Panc1 (cell line): ENCODE results near the gene NFATC2IP.

ENCODE experiments used
- CTCF ChIP-seq: fragments of 450-650 bp; IDR thresholded peaks from 2 replicates; pipeline ENCODE4 v1.5.1; 2017; ENCODE audit warnings: mild to moderate bottlenecking
- POLR2AphosphoS5 ChIP-seq: IDR thresholded peaks from 2 replicates; pipeline ENCODE4 v1.6.1; 2012; ENCODE audit warnings: mild to moderate bottlenecking, low read depth, low read length, moderate library complexity
- REST ChIP-seq, 2 experiments: IDR thresholded peaks; 2 replicates each; pipeline ENCODE4 v1.6.1; 2011 to 2012; ENCODE audit warnings: low read depth in 2 of 2, control low read depth in 1 of 2, low read length in 1 of 2, mild to moderate bottlenecking in 1 of 2, moderate library complexity in 1 of 2; ENCODE audit not compliant: insufficient read depth in 1 of 2
- SIN3A ChIP-seq: IDR thresholded peaks from 2 replicates; pipeline ENCODE4 v1.6.1; 2012; ENCODE audit warnings: low read depth, mild to moderate bottlenecking, low read length, moderate library complexity, borderline replicate concordance; ENCODE audit not compliant: insufficient read depth
- TCF7L2 ChIP-seq: IDR thresholded peaks from 2 replicates; pipeline ENCODE4 v1.6.1; 2011; ENCODE audit warnings: mild to moderate bottlenecking, low read depth, low read length, inconsistent platforms

GRCh38 chr16:28987170-28987853 is 36.6 kb downstream of the NFATC2IP start:
- TF ChIP-seq CTCF (no peak), POLR2AphosphoS5 (no peak), TCF7L2 (no peak), REST (IDR thresholded peaks at IDR 0.05; ENCODE audit: insufficient read depth in 1 of 2, low read depth in 2 of 2, low read length in 1 of 2) (no peak), SIN3A (no peak)
